Dendritic cell treated with granulocyte-macrophage colony-stimulating factor and Interleukin-4, amounts not matched to agents 40 ng/mL and 50 ng/mL, for 4 days (primary cell): Measurements from ENCODE around the gene SLC37A1.

Experiments used
- H3K27ac Mint-ChIP-seq: one replicate; pipeline ENCODE4 v1.8.0; 2022; ENCODE audit warnings: mild to moderate bottlenecking, mixed read lengths
- H3K27me3 Mint-ChIP-seq: one replicate; pipeline ENCODE4 v1.8.0; 2022; ENCODE audit warnings: mild to moderate bottlenecking, mixed read lengths
- H3K36me3 Mint-ChIP-seq: one replicate; pipeline ENCODE4 v1.8.0; 2022; ENCODE audit warnings: low read depth, mixed read lengths
- H3K4me1 Mint-ChIP-seq: one replicate; pipeline ENCODE4 v1.8.0; 2022; ENCODE audit warnings: low read depth, mixed read lengths
- H3K4me3 Mint-ChIP-seq: one replicate; pipeline ENCODE4 v1.8.0; 2022; ENCODE audit warnings: mild to moderate bottlenecking, moderate library complexity, mixed read lengths
- H3K9me3 Mint-ChIP-seq: one replicate; pipeline ENCODE4 v1.8.0; 2022; ENCODE audit warnings: mixed read lengths
- intact Hi-C: fragments of 100-400 bp; cut with micrococcal nuclease; formaldehyde crosslinking; loops from one replicate; pipeline ENCODE4 v1.15.0; 2022

The SLC37A1 gene

GRCh38 chr21:42554251-42554961 lies 40.8 kb downstream of the SLC37A1 start:
- H3K27ac Mint-ChIP-seq = no peak overlapping the region
- H3K27me3 Mint-ChIP-seq = no peaks in the 10 kb centered on the region
- H3K36me3 Mint-ChIP-seq = peaks cover 76% of the 10 kb centered on the region
- H3K4me1 Mint-ChIP-seq = no peaks in the 10 kb centered on the region
- no peak overlapping the region for H3K4me3 Mint-ChIP-seq
- no peaks in the 10 kb centered on the region for H3K9me3 Mint-ChIP-seq
- intact Hi-C loops = no loop called here

- no peaks in the 10 kb centered on the region for H3K9me3 Mint-ChIP-seq
- no peak overlapping the region for H3K27ac Mint-ChIP-seq
- no peak overlapping the region for H3K4me3 Mint-ChIP-seq
- intact Hi-C loops = no loop called here
- H3K36me3 Mint-ChIP-seq = peaks cover 76% of the 10 kb centered on the region
- no peaks in the 10 kb centered on the region for H3K4me1 Mint-ChIP-seq
- H3K27me3 Mint-ChIP-seq = no peaks in the 10 kb centered on the region
Measured at GRCh38 chr21:42555756-42556438, 42.2 kb downstream of the SLC37A1 start.

GRCh38 chr21:42556476-42556875 lies 42.8 kb downstream of the SLC37A1 start:
- Mint-ChIP-seq H3K4me1 (no peaks in the 10 kb centered on the region), H3K9me3 (no peaks in the 10 kb centered on the region)

GRCh38 chr21:42556960-42557359 lies 43.3 kb downstream of the SLC37A1 start:
- intact Hi-C loops = no loop called here
- Mint-ChIP-seq H3K4me1 (no peaks in the 10 kb centered on the region), H3K36me3 (peaks cover 84% of the 10 kb centered on the region), H3K27ac (no peak overlapping the region), H3K4me3 (no peak overlapping the region), H3K9me3 (no peaks in the 10 kb centered on the region), H3K27me3 (no peaks in the 10 kb centered on the region)

More at GRCh38 chr21:42556476-42556875, 42.8 kb downstream of the SLC37A1 start:
- no peak overlapping the region for H3K4me3 Mint-ChIP-seq
- no peak overlapping the region for H3K27ac Mint-ChIP-seq
- H3K27me3 Mint-ChIP-seq = no peaks in the 10 kb centered on the region
- intact Hi-C loops = no loop called here
- H3K36me3 Mint-ChIP-seq = peaks cover 79% of the 10 kb centered on the region

- Mint-ChIP-seq H3K9me3 (no peaks in the 10 kb centered on the region), H3K4me1 (no peaks in the 10 kb centered on the region), H3K36me3 (peaks cover 89% of the 10 kb centered on the region), H3K27me3 (no peaks in the 10 kb centered on the region), H3K4me3 (no peak overlapping the region), H3K27ac (no peak overlapping the region)
- intact Hi-C loops = no loop called here
Measured at GRCh38 chr21:42557420-42557819, 43.8 kb downstream of the SLC37A1 start.

- H3K9me3 Mint-ChIP-seq = no peaks in the 10 kb centered on the region
- intact Hi-C loops = no loop called here
- H3K27ac Mint-ChIP-seq = no peak overlapping the region
- no peak overlapping the region for H3K4me3 Mint-ChIP-seq
- H3K36me3 Mint-ChIP-seq = peaks cover 98% of the 10 kb centered on the region
- H3K27me3 Mint-ChIP-seq = no peaks in the 10 kb centered on the region
- no peaks in the 10 kb centered on the region for H3K4me1 Mint-ChIP-seq
Measured at GRCh38 chr21:42558368-42558767, 44.7 kb downstream of the SLC37A1 start.

GRCh38 chr21:42558846-42559245 lies 45.2 kb downstream of the SLC37A1 start:
- Mint-ChIP-seq H3K27ac (no peak overlapping the region), H3K4me1 (no peaks in the 10 kb centered on the region), H3K27me3 (no peaks in the 10 kb centered on the region), H3K9me3 (no peaks in the 10 kb centered on the region), H3K4me3 (no peak overlapping the region), H3K36me3 (peaks cover 98% of the 10 kb centered on the region)
- intact Hi-C loops = no loop called here

- H3K4me3 Mint-ChIP-seq = no peak overlapping the region
- H3K4me1 Mint-ChIP-seq = no peaks in the 10 kb centered on the region
- peaks cover 98% of the 10 kb centered on the region for H3K36me3 Mint-ChIP-seq
- no peak overlapping the region for H3K27ac Mint-ChIP-seq
- no peaks in the 10 kb centered on the region for H3K9me3 Mint-ChIP-seq
- no peaks in the 10 kb centered on the region for H3K27me3 Mint-ChIP-seq
- intact Hi-C loops = no loop called here
Measured at GRCh38 chr21:42559326-42559725, 45.7 kb downstream of the SLC37A1 start.

- H3K9me3 Mint-ChIP-seq = no peaks in the 10 kb centered on the region
- no peak overlapping the region for H3K27ac Mint-ChIP-seq
- intact Hi-C loops = no loop called here
- H3K4me3 Mint-ChIP-seq = no peak overlapping the region
- peaks cover 98% of the 10 kb centered on the region for H3K36me3 Mint-ChIP-seq
- H3K27me3 Mint-ChIP-seq = no peaks in the 10 kb centered on the region
- no peaks in the 10 kb centered on the region for H3K4me1 Mint-ChIP-seq
Measured at GRCh38 chr21:42560517-42561179, 47.0 kb downstream of the SLC37A1 start.

GRCh38 chr21:42561762-42562650 lies 48.4 kb downstream of the SLC37A1 start:
- intact Hi-C loops = no loop called here
- H3K27me3 Mint-ChIP-seq = no peaks in the 10 kb centered on the region
- H3K36me3 Mint-ChIP-seq = peaks cover 98% of the 10 kb centered on the region
- no peak overlapping the region for H3K27ac Mint-ChIP-seq
- H3K4me3 Mint-ChIP-seq = no peak overlapping the region
- H3K4me1 Mint-ChIP-seq = no peaks in the 10 kb centered on the region
- no peaks in the 10 kb centered on the region for H3K9me3 Mint-ChIP-seq

GRCh38 chr21:42562816-42563215 lies 49.2 kb downstream of the SLC37A1 start:
- intact Hi-C loops = no loop called here
- Mint-ChIP-seq H3K4me3 (no peak overlapping the region), H3K27me3 (no peaks in the 10 kb centered on the region), H3K4me1 (no peaks in the 10 kb centered on the region), H3K36me3 (peaks cover 99% of the 10 kb centered on the region), H3K27ac (no peak overlapping the region), H3K9me3 (no peaks in the 10 kb centered on the region)

- Mint-ChIP-seq H3K36me3 (peaks cover 99% of the 10 kb centered on the region), H3K4me1 (no peaks in the 10 kb centered on the region), H3K27ac (no peak overlapping the region)
Measured at GRCh38 chr21:42563261-42563660, 49.6 kb downstream of the SLC37A1 start.

GRCh38 chr21:42563686-42564085 lies 50.0 kb downstream of the SLC37A1 start:
- Mint-ChIP-seq H3K4me3 (no peak overlapping the region), H3K36me3 (peaks cover 100% of the 10 kb centered on the region)
- intact Hi-C loops = no loop called here

More at GRCh38 chr21:42563261-42563660, 49.6 kb downstream of the SLC37A1 start:
- H3K9me3 Mint-ChIP-seq = no peaks in the 10 kb centered on the region
- no peak overlapping the region for H3K4me3 Mint-ChIP-seq
- H3K27me3 Mint-ChIP-seq = no peaks in the 10 kb centered on the region
- intact Hi-C loops = no loop called here

More at GRCh38 chr21:42563686-42564085, 50.0 kb downstream of the SLC37A1 start:
- Mint-ChIP-seq H3K4me1 (no peaks in the 10 kb centered on the region), H3K27me3 (no peaks in the 10 kb centered on the region), H3K27ac (no peak overlapping the region), H3K9me3 (no peaks in the 10 kb centered on the region)
